Measurements from ENCODE around the gene DNAH3.
"Not testable (repeated sequence)": the region's sequence is repeated elsewhere in the genome, so short reads cannot be mapped to it uniquely, and the experiment has no call there.

DNAH3 gene

GRCh38 chr16:21060027-21060510, 90.6 kb downstream of the DNAH3 start:
- no peak for DNase-seq

- no peak for DNase-seq
Measured at GRCh38 chr16:21057875-21058274, 92.8 kb downstream of the DNAH3 start.

GRCh38 chr16:21056396-21056795, 94.2 kb downstream of the DNAH3 start:
- DNase-seq: no peak

GRCh38 chr16:21055738-21056137, 94.9 kb downstream of the DNAH3 start:
- not testable (repeated sequence) for DNase-seq

GRCh38 chr16:21053590-21053989, 97.1 kb downstream of the DNAH3 start:
- DNase-seq: no peak

DNA sequence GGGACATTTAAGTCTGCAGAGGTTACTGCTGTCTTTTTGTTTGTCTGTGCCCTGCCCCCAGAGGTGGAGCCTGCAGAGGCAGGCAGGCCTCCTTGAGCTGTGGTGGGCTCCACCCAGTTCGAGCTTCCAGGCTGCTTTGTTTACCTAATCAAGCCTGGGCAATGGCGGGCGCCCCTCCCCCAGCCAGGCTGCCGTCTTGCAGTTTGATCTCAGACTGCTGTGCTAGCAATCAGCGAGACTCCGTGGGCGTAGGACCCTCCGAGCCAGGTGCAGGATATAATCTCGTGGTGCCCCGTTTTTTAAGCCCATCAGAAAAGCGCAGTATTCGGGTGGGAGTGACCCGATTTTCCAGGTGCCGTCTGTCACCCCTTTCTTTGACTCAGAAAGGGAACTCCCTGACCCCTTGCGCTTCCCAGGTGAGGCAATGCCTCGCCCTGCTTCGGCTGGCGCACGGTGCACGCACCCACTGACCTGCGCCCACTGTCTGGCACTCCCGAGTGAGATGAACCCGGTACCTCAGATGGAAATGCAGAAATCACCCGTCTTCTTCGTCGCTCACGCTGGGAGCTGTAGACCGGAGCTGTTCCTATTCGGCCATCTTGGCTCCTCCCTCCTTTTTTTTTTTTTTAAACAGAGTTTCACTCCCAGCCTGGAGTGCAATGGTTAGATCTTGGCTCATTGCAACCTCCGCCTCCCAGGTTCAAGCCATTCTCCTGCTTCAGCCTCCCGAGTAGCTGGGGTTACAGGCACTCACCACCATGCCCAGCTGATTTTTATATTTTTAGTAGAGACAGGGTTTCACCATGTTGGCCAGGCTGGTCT, 102.3 kb downstream of the DNAH3 start:
- DNase-seq: not testable (repeated sequence)

DNA sequence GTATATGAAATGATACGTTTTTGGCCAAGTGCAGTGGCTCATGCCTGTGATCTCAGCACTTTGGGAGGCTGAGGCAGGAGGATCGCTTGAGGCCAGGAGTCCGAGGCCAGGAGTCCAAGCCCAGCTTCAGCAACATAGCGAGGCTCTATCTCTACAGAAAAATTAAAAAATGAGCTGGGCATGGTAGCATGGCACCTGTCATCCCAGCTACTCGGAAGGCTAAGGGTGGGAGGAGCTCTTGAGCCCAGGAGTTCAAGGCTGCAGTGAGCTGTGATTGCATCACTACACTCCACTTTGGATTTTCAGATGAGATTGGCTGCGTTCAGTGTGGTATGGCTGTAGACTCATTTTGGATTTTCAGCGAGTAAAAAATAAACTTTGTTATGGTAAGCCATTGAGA, 112.4 kb downstream of the DNAH3 start:
- DNase-seq: no peak

GRCh38 chr16:21037736-21038135, 112.9 kb downstream of the DNAH3 start:
- no peak for DNase-seq

DNA sequence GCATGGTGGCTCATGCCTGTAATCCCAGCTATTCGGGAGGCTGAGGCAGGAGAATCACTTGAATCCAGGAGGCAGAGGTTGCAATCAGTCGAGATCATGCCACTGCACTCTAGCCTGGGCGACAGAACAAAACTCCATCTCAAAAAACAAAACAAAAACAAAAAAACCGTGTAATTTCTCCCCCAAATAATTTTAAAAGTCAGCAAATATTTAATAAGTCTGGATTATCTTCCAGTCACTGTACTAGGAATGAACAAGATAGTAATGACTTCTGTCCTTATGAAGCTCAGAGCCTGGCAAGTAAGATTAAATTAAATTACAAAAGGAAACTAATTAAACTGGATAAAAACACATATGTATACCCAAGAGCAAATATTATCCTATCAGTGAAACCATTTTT, 113.5 kb downstream of the DNAH3 start:
- no peak for DNase-seq

GRCh38 chr16:21036471-21036870, 114.2 kb downstream of the DNAH3 start:
- DNase-seq: no peak

- DNase-seq: no peak
Measured at GRCh38 chr16:21033704-21034103, 116.9 kb downstream of the DNAH3 start.

DNA sequence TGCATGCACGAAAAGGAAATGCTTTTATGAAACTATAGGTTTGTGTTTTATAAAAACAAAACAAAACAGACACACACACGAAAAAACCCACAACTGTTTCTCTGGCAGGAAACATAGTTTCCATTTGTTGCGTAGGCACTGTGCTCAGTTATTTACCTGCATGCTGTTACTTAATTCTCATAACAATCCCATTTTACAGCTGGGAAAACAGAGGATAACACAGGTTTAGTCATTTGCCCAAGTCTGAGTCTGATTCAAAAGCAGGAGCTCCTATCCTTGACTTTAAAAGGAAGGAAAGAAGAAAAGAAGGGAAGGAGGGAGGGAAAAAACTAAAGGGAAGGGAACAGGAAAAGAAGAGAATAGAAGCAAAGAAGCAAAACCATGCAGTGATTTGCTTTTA, 117.4 kb downstream of the DNAH3 start:
- no peak for DNase-seq

GRCh38 chr16:21028728-21029127, 121.9 kb downstream of the DNAH3 start:
- no peak for DNase-seq

DNA sequence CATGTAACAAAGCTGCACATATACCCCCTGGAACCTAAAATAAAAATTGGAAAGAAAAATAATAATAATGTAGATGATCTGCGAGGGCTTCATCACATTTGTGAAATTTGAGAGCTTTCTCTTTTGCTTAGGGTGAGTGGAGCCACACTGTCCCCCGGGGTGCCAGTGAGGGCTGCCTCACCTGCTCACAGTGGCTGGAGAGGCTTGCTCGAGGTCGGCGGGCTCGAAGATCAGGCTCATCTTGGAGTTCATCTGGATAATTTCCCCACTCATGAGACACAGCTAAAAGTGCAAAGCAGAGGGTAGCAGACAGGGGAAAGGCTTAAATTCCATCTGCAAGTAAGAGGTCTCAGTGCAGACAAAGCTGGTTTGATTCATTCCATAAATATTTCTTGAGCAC, 123.8 kb downstream of the DNAH3 start:
- no peak for DNase-seq

GRCh38 chr16:21023509-21024202, 127.0 kb downstream of the DNAH3 start:
- peak; percentile 2 for DNase-seq

GRCh38 chr16:21021316-21021715, 129.3 kb downstream of the DNAH3 start:
- no peak for DNase-seq

- no peak for DNase-seq
Measured at GRCh38 chr16:21009815-21010214, 140.8 kb downstream of the DNAH3 start.

GRCh38 chr16:21005008-21005407, 145.6 kb downstream of the DNAH3 start:
- DNase-seq: no peak

DNA sequence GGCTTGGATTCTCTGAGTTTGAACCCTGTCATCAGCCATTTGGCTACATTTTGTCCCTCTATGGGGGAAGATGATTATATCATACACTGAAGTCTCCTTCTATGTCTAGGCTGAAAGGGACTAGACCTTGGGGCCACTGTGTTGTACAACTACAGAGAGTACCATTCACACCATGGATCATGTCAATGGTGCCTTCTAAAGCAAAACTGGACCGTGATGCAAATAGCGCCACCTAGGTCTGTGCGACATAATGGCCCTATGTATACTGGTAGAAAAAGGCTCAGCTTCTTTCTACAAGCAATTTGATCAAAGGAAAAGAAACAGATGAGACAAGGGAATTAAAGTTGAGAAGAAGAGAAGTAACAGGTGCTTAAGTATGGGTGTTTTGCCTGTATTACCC, 149.4 kb downstream of the DNAH3 start:
- peak; percentile 5 for DNase-seq

GRCh38 chr16:20997147-20997546, 153.5 kb downstream of the DNAH3 start:
- no peak for DNase-seq

DNA sequence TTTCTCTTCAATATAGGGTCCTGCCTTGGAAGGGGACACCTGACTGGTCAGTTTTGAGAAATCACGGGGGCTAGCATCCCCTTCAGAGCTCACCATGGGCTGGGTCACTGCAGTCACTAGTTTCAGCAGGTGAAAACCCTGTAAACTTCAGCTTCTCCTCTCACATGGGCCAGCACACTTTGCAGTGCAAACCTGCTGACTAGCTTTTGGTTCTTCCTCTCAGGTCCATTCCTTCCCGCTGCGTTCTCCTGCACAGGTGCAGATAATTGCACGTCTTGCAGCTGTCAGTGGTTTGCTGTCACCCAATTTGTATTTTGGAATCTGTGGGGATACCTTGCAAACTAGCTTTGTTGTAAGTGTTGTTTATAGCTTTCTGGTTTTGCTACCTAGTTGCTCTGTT, 154.9 kb downstream of the DNAH3 start:
- DNase-seq: no peak

DNA sequence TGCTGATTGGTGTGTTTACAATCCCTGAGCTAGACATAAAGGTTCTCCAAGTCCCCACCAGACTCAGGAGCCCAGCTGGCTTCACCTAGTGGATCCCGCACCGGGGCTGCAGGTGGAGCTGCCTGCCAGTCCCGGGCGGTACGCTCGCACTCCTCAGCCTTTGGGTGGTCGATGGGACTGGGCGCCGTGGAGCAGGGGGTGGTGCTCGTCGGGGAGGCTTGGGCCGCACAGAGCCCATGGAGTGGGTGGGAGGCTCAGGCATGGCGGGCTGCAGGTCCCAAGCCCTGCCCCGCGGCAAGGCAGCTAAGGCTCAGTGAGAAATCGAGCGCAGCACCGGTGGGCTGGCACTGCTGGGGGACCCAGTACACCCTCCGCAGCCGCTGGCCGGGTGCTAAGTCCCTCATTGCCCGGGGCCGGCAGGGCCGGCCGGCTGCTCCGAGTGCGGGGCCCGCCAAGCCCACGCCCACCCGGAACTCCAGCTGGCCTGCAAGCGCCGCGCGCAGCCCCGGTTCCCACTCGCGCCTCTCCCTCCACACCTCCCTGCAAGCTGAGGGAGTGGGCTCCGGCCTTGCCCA, 161.1 kb downstream of the DNAH3 start:
- not testable (repeated sequence) for DNase-seq

- DNase-seq: no peak
Measured at GRCh38 chr16:20987049-20987448, 163.6 kb downstream of the DNAH3 start.

DNA sequence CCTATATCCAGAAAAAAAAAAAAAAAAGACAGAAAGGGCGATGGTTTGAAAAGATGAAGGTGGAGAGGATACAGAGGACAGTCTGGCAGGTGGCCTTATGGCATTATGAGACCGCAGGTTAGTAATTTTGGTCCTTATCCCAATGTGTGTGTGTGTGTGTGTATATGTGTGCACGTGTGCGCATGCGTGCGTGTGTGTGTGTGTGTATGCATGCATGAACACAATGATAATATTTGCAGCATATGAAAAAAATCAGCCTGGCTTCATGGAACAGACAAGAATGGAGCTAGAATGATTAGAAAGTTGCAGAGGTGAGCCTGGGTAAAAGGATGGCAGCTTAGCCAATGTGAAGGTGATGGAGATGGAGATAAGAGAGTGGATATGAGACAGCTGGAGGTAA, 166.6 kb downstream of the DNAH3 start:
- DNase-seq: no peak

All from CD4-positive, alpha-beta T cell treated with Interleukin-21 for 1 hour (primary cell).